Epithelial cell of proximal tubule (primary cell): ENCODE data around the gene SLC25A31. TPM values are rescaled to one million over a fixed set of nuclear protein-coding genes. Genes with fewer than 3 reads are reported as not detected.
A peak's percentile ranks its signal among the peaks of the same experiment; 100 is the strongest.

Experiments
- DNase-seq: peaks from one replicate; pipeline ENCODE4 v3.0.0-alpha.2; 2011; ENCODE audit warnings: low read depth
- H3K4me3 ChIP-seq: 2 replicates; pipeline ENCODE4 v1.5.1; 2011; ENCODE audit warnings: low read depth, mild to moderate bottlenecking, low read length
- total RNA-seq: library from RNA; depleted of rRNA; stranded (reverse); fragments of >200 nt; gene quantifications from 2 replicates; pipeline ENCODE4 v1.2.3, GENCODE V29; 2015
- TF ChIP-seq, protein P1 (sequence below): conservative IDR thresholded peaks from 2 replicates; pipeline ENCODE4 v1.5.1; 2012; ENCODE audit warnings: low read depth, mild to moderate bottlenecking, low read length

Gene SLC25A31
- total RNA-seq, 1 donor from 2014 or later = not detected

DNA sequence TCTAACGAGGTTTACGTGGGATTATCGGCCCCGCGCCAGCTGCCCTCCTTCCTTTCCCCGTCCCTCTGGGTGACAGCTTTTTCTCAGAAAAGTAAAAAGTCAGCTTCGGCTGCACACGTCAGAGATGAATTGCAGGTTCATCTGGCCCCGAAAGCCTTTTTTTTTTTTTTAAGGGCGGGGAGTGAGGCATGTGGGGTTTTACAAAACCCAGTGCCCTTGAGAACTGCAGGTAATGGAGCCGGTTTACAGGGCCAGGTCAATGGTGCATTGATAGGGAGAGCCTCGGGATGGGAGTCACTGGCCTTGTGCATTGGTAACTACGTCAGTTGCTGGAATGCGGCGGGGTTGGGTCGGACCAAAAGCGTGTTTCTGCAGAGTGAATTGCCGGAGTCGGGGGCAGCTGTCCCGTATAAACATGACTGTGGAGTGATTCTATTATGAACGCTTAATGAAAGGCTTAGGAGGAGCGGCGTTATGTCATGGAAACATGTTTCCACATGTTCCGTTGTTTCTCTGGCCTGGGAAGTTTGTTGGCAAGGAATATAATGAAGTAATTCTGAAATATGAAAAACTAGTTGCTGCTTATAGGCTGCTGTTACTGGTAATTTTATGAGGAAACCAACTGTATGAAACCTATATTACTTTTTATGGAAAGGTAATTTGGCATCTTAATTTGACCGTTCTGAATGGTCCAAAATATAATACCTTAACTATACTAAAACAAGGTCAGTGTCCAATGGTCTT, 53.0 kb downstream of the SLC25A31 start:
- TF ChIP-seq, protein P1, sequence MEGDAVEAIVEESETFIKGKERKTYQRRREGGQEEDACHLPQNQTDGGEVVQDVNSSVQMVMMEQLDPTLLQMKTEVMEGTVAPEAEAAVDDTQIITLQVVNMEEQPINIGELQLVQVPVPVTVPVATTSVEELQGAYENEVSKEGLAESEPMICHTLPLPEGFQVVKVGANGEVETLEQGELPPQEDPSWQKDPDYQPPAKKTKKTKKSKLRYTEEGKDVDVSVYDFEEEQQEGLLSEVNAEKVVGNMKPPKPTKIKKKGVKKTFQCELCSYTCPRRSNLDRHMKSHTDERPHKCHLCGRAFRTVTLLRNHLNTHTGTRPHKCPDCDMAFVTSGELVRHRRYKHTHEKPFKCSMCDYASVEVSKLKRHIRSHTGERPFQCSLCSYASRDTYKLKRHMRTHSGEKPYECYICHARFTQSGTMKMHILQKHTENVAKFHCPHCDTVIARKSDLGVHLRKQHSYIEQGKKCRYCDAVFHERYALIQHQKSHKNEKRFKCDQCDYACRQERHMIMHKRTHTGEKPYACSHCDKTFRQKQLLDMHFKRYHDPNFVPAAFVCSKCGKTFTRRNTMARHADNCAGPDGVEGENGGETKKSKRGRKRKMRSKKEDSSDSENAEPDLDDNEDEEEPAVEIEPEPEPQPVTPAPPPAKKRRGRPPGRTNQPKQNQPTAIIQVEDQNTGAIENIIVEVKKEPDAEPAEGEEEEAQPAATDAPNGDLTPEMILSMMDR = no peak
- peak overlapping the region; percentile 81 for H3K4me3 ChIP-seq
- DNase-seq = no peak

DNA sequence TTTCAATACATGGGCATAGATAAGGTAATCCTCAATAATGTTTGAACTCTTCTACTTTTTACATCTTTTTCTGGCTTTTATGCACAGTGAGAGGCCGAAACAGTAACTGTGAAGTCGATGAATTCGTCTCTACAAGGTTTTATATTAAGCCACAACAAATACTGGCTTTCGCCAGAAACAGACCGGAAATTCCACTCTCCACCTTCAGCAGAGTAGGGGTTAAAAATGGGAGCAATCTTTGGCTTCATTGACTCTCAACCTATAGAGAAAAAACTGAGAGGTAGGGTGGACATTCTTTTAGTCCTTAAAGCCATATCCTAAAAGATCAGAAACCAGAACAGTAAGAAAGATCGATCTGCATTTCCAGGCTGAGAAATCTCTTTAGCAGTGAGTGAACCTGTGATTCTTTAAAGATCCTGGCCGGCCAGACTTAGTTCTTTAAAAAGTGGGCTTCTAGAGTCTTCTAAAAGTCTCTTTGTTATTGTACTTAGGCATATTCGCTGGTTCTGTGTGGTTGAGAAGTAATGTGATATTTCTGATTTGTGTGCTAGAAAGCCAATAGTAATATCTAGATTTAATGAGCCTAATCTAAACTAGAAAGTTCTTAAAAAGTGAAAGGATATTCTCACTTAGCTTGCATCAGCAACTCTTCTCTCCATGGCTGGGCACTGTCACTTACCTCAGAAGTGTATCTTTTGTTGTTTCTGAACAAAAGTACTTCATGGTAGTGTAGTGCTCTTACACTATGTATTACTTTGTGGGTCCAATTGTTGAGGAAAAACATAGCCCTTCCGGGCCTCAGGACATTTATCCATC, 54.0 kb downstream of the SLC25A31 start:
- peak overlapping the region; percentile 81 for H3K4me3 ChIP-seq
- no peak for DNase-seq
- TF ChIP-seq, protein P1 = no peak

DNA sequence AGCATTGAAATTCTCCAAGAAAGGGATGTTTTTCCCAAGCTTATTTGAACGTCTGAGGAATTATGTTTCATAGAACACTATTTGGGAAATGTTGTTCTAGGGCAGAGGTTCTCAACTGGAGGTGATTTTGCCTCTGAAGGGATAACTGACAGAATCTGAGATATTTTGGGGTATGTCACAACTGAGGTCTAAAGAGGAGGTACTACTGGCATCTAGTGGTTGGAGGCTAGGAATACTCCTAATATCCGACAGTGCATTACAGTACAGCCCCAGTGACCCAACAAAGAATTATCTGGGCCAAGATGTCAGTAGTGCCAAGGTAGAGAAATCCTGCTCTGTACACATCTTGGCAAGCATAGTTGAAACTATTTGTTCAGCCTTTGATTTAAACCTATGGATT, 58.3 kb downstream of the SLC25A31 start:
- H3K4me3 ChIP-seq = no peak overlapping the region
- TF ChIP-seq, protein P1 = peak; percentile 48
- DNase-seq = no peak

DNA sequence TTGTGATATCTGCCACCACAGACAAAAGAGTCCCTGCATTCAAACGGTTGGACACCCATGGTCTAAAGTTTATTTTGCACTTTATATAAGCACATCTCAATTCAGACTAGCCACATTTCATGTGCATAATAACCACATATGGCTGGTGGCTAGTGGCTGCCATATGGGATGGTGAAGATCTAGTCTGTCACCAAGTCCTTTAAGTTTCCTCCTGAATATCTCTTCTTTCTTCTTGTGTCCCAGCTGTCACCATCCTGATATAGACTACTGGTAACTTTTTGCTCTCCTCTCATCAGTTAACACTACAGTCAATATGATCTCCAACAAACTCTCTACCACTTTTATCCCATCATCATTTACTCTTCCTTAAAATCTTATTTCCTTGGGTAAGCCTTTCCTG, 61.2 kb downstream of the SLC25A31 start:
- TF ChIP-seq, protein P1 = no peak
- DNase-seq = no peak
- H3K4me3 ChIP-seq = no peak overlapping the region

DNA sequence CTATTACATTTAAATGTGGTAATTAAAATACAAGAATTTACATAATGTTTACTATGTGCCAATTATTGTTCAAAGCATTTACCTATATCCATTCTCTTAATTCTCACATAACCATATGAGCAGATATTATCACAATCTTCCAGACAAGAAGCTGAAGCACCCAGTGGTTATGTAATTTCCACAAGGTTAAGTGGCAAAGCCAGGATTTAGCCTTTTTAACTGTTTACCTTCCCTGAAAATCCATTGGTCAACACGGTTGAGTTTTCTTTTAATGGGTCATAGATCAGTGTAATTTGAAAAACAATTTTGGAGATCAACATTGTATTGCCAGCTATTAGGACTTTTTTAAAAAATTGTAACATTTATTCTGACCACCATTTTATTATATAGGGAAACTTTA, 63.3 kb downstream of the SLC25A31 start:
- no peak for DNase-seq

DNA sequence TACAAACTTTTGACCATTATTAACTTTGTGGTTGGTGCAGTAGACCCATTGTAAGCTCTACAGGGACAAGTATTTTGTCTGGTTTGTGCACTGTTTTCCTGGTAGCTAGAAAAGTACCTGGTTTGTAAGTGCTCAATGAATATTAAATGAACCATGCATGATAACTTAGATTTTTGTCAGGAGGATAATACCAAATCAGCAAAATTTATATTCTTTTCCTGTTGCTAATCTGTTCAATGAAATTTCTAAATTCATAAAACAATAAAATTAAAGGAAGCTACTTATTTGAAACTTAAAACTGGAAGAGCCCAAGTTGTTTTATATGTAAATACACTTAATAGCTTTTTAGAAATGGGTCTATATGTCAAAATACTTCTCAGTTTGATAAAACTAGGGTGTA, 69.5 kb downstream of the SLC25A31 start:
- TF ChIP-seq, protein P1 = no peak
- no peak overlapping the region for H3K4me3 ChIP-seq
- no peak for DNase-seq

More for the DNA sequence above, 63.3 kb downstream of the SLC25A31 start:
- TF ChIP-seq, protein P1 = no peak
- H3K4me3 ChIP-seq = no peak overlapping the region
